IMR-90 (cell line): Measurements from ENCODE around the gene RRP8. TPM values are rescaled to one million over a fixed set of nuclear protein-coding genes. Genes with fewer than 3 reads are reported as not detected.

Experiments
- ATAC-seq: fragments of 200-7000 bp; cut with Tn5 transposase; 2 replicates; pipeline ENCODE4 v1.9.1; 2020; ENCODE audit warnings: low read depth, mild to moderate bottlenecking, moderate library complexity
- BruUV-seq: library from RNA; stranded (reverse); fragments of 400-500 nt; replicated peaks from 2 replicates; lab custom pipeline; 2021; lab: Mats Ljungman, UMichigan
- CTCF ChIA-PET: fragments of 300-600 bp; formaldehyde crosslinking; extraction: SDS; loops from one replicate; lab custom pipeline; 2021; ENCODE audit warnings: antibody characterized with exemption; lab: Yijun Ruan, JAX
- POLR2A ChIA-PET: fragments of 300-600 bp; sonication (Branson Sonifier 250); formaldehyde crosslinking; loops from one replicate; lab custom pipeline; 2022; ENCODE audit warnings: antibody characterized with exemption; ENCODE audit not compliant: unreplicated experiment; lab: Charles Lee
- DNase-seq: peaks from one replicate; pipeline ENCODE4 v3.0.0; 2013
- H2AFZ ChIP-seq: replicated peaks from 2 replicates; pipeline ENCODE3; 2013; ENCODE audit warnings: low read length, mild to moderate bottlenecking; ENCODE audit not compliant: poor library complexity
- H2AK5ac ChIP-seq: 2 replicates; pipeline ENCODE4 v1.6.1; 2013; ENCODE audit warnings: low read depth, low read length, inconsistent platforms
- H2AK9ac ChIP-seq: replicated peaks from 2 replicates; pipeline ENCODE3; 2013; ENCODE audit warnings: mild to moderate bottlenecking, low read depth, low read length, moderate library complexity; ENCODE audit not compliant: poor library complexity
- H2BK120ac ChIP-seq: 2 replicates; pipeline ENCODE4 v1.6.1; 2013; ENCODE audit warnings: low read depth, low read length, inconsistent platforms
- H2BK15ac ChIP-seq: 3 replicates; pipeline ENCODE4 v1.6.1; 2013; ENCODE audit warnings: low read depth, low read length, inconsistent platforms
- H2BK20ac ChIP-seq: 2 replicates; pipeline ENCODE4 v1.6.1; 2013; ENCODE audit warnings: low read depth, mild to moderate bottlenecking, inconsistent platforms, low read length, moderate library complexity
- H2BK5ac ChIP-seq: 2 replicates; pipeline ENCODE4 v1.6.1; 2013; ENCODE audit warnings: mild to moderate bottlenecking, low read depth, low read length, inconsistent platforms; ENCODE audit not compliant: poor library complexity, severe bottlenecking
- H3K14ac ChIP-seq: replicated peaks from 2 replicates; pipeline ENCODE4 v1.6.1; 2013; ENCODE audit warnings: low read depth, low read length, inconsistent platforms
- H3K18ac ChIP-seq: 2 replicates; pipeline ENCODE4 v1.6.1; 2013; ENCODE audit warnings: low read depth, low read length, control low read depth
- H3K23ac ChIP-seq: 2 replicates; pipeline ENCODE4 v1.6.1; 2013; ENCODE audit warnings: low read depth, low read length, inconsistent platforms
- H3K27ac ChIP-seq: 2 replicates; pipeline ENCODE4 v1.5.1; 2013; ENCODE audit warnings: mild to moderate bottlenecking, control low read depth, low read length; ENCODE audit not compliant: insufficient read depth
- H3K27me3 ChIP-seq: 2 replicates; pipeline ENCODE4 v1.6.1; 2013; ENCODE audit warnings: low read length; ENCODE audit not compliant: control insufficient read depth, insufficient read depth
- H3K36me3 ChIP-seq: 2 replicates; pipeline ENCODE4 v1.6.1; 2013; ENCODE audit warnings: low read length, mixed read lengths; ENCODE audit not compliant: control insufficient read depth, insufficient read depth
- H3K4ac ChIP-seq: 2 replicates; pipeline ENCODE4 v1.6.1; 2013; ENCODE audit warnings: low read depth, low read length, inconsistent platforms
- H3K4me1 ChIP-seq: 2 replicates; pipeline ENCODE4 v1.6.1; 2013; ENCODE audit warnings: low read length, mixed read lengths; ENCODE audit not compliant: control insufficient read depth, insufficient read depth
- H3K4me2 ChIP-seq: 2 replicates; pipeline ENCODE4 v1.6.1; 2013; ENCODE audit warnings: low read depth, mild to moderate bottlenecking, control low read depth, low read length, moderate library complexity
- H3K4me3 ChIP-seq: 2 replicates; pipeline ENCODE4 v1.5.1; 2013; ENCODE audit warnings: low read depth, mild to moderate bottlenecking, control low read depth, low read length, moderate library complexity; ENCODE audit not compliant: insufficient read depth
- H3K56ac ChIP-seq: 2 replicates; pipeline ENCODE4 v1.6.1; 2013; ENCODE audit warnings: low read length, inconsistent platforms; ENCODE audit not compliant: insufficient read depth; ENCODE audit errors: extremely low read depth
- H3K79me1 ChIP-seq, 2 experiments: 2 replicates each; pipeline ENCODE4 v1.6.1; 2013; ENCODE audit warnings: low read length in 2 of 2, inconsistent platforms in 1 of 2, low read depth in 1 of 2
- H3K9ac ChIP-seq: 2 replicates; pipeline ENCODE4 v1.6.1; 2013; ENCODE audit warnings: low read depth, low read length, control low read depth
- H3K9me1 ChIP-seq: 2 replicates; pipeline ENCODE4 v1.6.1; 2013; ENCODE audit warnings: low read length, inconsistent platforms; ENCODE audit not compliant: insufficient read depth
- H3K9me3 ChIP-seq: 2 replicates; pipeline ENCODE4 v1.6.1; 2013; ENCODE audit warnings: low read length; ENCODE audit not compliant: control insufficient read depth, insufficient read depth
- H4K20me1 ChIP-seq: 2 replicates; pipeline ENCODE4 v1.6.1; 2013; ENCODE audit warnings: low read length, inconsistent platforms; ENCODE audit not compliant: insufficient read depth
- H4K5ac ChIP-seq: 2 replicates; pipeline ENCODE4 v1.6.1; 2013; ENCODE audit warnings: mild to moderate bottlenecking, low read depth, low read length, control low read depth
- H4K8ac ChIP-seq, 2 experiments: 2 replicates each; pipeline ENCODE4 v1.6.1; 2013; ENCODE audit warnings: low read depth in 2 of 2, low read length in 2 of 2, control low read depth in 1 of 2, inconsistent platforms in 1 of 2
- H4K91ac ChIP-seq: 2 replicates; pipeline ENCODE4 v1.6.1; 2013; ENCODE audit warnings: low read depth, low read length, inconsistent platforms; ENCODE audit not compliant: insufficient read depth
- BHLHE40 ChIP-seq: fragments of 150-350 bp; IDR thresholded peaks from 2 replicates; pipeline ENCODE4 v1.6.1; 2016; ENCODE audit warnings: mild to moderate bottlenecking, low read depth, low read length
- MAZ ChIP-seq: IDR thresholded peaks from 2 replicates; pipeline ENCODE4 v1.6.1; 2012; ENCODE audit warnings: low read depth, mild to moderate bottlenecking, low read length, improper control_type of control experiment, moderate library complexity, borderline replicate concordance
- RCOR1 ChIP-seq: IDR thresholded peaks from 2 replicates; pipeline ENCODE4 v1.6.1; 2012; ENCODE audit warnings: mild to moderate bottlenecking, low read length, improper control_type of control experiment; ENCODE audit not compliant: insufficient replicate concordance
- WGBS, 2 experiments: methylation state at CpG; one replicate each; pipeline versions ENCODE4 v1.1.5 to v1.1.7; 2013; ENCODE audit warnings: missing lambda C conversion rate in 2 of 2; ENCODE audit not compliant: insufficient read length in 1 of 2; ENCODE audit errors: extremely low coverage in 2 of 2; 5-methylcytosine and 5-hydroxymethylcytosine counted together
- dilution Hi-C: fragments of 300-500 bp; cut with HindIII; formaldehyde crosslinking; loops from one replicate; pipeline ENCODE4 v1.14.3; 2018; ENCODE audit warnings: low sequenced_read_pairs; ENCODE audit not compliant: unreplicated experiment
- in situ Hi-C: fragments of 300-500 bp; cut with MboI; formaldehyde crosslinking; loops from 3 replicates; pipeline ENCODE4 v1.14.3; 2019; ENCODE audit warnings: low sequenced_read_pairs, inconsistent platforms, mixed read lengths
- intact Hi-C: fragments of 100-400 bp; cut with micrococcal nuclease; formaldehyde crosslinking; loops from 2 replicates; pipeline ENCODE4 v1.10.0; 2022
- polyA plus RNA-seq, 3 experiments: library from polyadenylated mRNA; depleted of rRNA; stranded (reverse); fragments of >200 nt; gene quantifications; 2 replicates each; pipeline ENCODE4 v1.2.3, GENCODE V29; 2012; ENCODE audit warnings: low replicate concordance in 1 of 3
- total RNA-seq: library from RNA; depleted of rRNA; stranded (reverse); fragments of >200 nt; gene quantifications from 2 replicates; pipeline ENCODE4 v1.2.3, GENCODE V29; 2012
- TF ChIP-seq, protein P1 (sequence below): fragments of 150-350 bp; IDR thresholded peaks from 2 replicates; pipeline ENCODE4 v1.6.1; 2017; ENCODE audit warnings: mild to moderate bottlenecking, antibody characterized with exemption, low read length, low read depth

The RRP8 gene
- total and polyA plus RNA-seq, 2 of the 4 experiments (the other 2 are of a cell fraction): 10.8 to 11.5 TPM

DNA sequence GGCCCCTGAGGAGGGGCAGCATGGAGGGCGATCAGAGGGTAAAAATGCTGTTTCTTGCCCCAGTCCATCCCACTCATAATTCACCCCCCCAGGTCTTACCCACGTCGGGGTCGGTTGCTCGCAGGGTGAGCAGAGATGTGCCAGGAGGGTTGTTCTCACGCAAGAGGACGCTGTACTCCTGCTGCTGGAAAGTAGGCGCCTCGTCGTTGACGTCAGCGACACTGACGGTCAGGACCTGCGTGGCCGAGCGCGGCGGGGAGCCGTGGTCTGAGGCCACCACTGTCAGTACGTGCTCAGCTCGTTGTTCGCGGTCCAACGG lies 26.1 kb upstream of the RRP8 start:
- POLR2A ChIA-PET: no interaction called here
- no peaks in the 10 kb centered on the region for H4K20me1 ChIP-seq
- H4K5ac ChIP-seq: no peak overlapping the region
- no peak overlapping the region for H3K14ac ChIP-seq
- no peaks in the 10 kb centered on the region for H3K9me3 ChIP-seq
- intact Hi-C loops (no loop called here), dilution Hi-C loops (no loop called here), in situ Hi-C loops (no loop called here)
- no peak overlapping the region for H4K91ac ChIP-seq
- no peak overlapping the region for H3K18ac ChIP-seq
- H3K4ac ChIP-seq: no peak overlapping the region
- no peak overlapping the region for H2BK15ac ChIP-seq
- H2AK9ac ChIP-seq: no peak overlapping the region
- H3K4me3 ChIP-seq: no peak overlapping the region
- 95% methylated on average over 16 of the region's 24 CpGs; no CpG with 5 or more reads in 1 of the 2 experiments for WGBS, 2 experiments
- H3K56ac ChIP-seq: no peak overlapping the region
- H2BK5ac ChIP-seq: no peak overlapping the region
- H2BK20ac ChIP-seq: no peak overlapping the region
- no peak overlapping the region for H2AFZ ChIP-seq
- CTCF ChIA-PET: no interaction called here
- BruUV-seq: no TSS peak
- H3K9ac ChIP-seq: no peak overlapping the region
- no peaks in the 10 kb centered on the region for H3K9me1 ChIP-seq
- DNase-seq: no peak
- no peak overlapping the region for H2BK120ac ChIP-seq
- H3K4me1 ChIP-seq: no peaks in the 10 kb centered on the region
- ATAC-seq: no peak
- H3K27me3 ChIP-seq: no peaks in the 10 kb centered on the region
- H3K79me1 ChIP-seq: no peaks in the 10 kb centered on the region
- no peak overlapping the region for H3K4me2 ChIP-seq
- TF ChIP-seq MAZ: no peak
- TF ChIP-seq RCOR1: no peak
- no peak for TF ChIP-seq BHLHE40
- TF ChIP-seq, protein P1, sequence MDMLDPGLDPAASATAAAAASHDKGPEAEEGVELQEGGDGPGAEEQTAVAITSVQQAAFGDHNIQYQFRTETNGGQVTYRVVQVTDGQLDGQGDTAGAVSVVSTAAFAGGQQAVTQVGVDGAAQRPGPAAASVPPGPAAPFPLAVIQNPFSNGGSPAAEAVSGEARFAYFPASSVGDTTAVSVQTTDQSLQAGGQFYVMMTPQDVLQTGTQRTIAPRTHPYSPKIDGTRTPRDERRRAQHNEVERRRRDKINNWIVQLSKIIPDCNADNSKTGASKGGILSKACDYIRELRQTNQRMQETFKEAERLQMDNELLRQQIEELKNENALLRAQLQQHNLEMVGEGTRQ: no peak
- H3K23ac ChIP-seq: no peak overlapping the region
- no peak overlapping the region for H2AK5ac ChIP-seq
- peaks cover 75% of the 10 kb centered on the region for H3K36me3 ChIP-seq
- H3K27ac ChIP-seq: no peak overlapping the region
- H4K8ac ChIP-seq: no peak overlapping the region
